CD4-positive, alpha-beta memory T cell (primary cell): Measurements from ENCODE around the gene HEXB. TPM values are rescaled to one million over a fixed set of nuclear protein-coding genes. Genes with fewer than 3 reads are reported as not detected.

Experiments
- CTCF ChIA-PET: fragments of 350-600 bp; sonication (Branson Sonifier 250); formaldehyde crosslinking; loops from one replicate; lab custom pipeline; 2021; ENCODE audit warnings: inconsistent platforms; ENCODE audit not compliant: partially characterized antibody; lab: Charles Lee
- POLR2A ChIA-PET: fragments of 350-600 bp; sonication (Branson Sonifier 250); formaldehyde crosslinking; loops from one replicate; lab custom pipeline; 2021; ENCODE audit not compliant: partially characterized antibody; lab: Charles Lee
- DNase-seq, 5 donors: peaks; one replicate each; pipeline versions ENCODE4 v3.0.0 to v3.0.0-alpha.2; 2020 to 2022; ENCODE audit warnings: mixed read lengths in 1 of 5
- H3K27ac ChIP-seq: one replicate; pipeline ENCODE4 v1.7.0; 2013; ENCODE audit warnings: low read depth, low read length
- H3K27me3 ChIP-seq: 2 replicates; pipeline ENCODE4 v1.7.0; 2013; ENCODE audit warnings: mild to moderate bottlenecking, low read length, moderate library complexity; ENCODE audit not compliant: insufficient read depth
- H3K36me3 ChIP-seq: 2 replicates; pipeline ENCODE4 v1.7.0; 2013; ENCODE audit warnings: mild to moderate bottlenecking, low read length, moderate library complexity; ENCODE audit not compliant: insufficient read depth
- H3K4me1 ChIP-seq: 2 replicates; pipeline ENCODE4 v1.7.0; 2013; ENCODE audit warnings: mild to moderate bottlenecking, low read length, moderate library complexity; ENCODE audit not compliant: insufficient read depth
- H3K4me3 ChIP-seq, 2 donors: one replicate each; pipeline ENCODE4 v1.7.0; 2013; ENCODE audit warnings: low read length in 2 of 2, mild to moderate bottlenecking in 1 of 2
- H3K9me3 ChIP-seq, 2 donors: one replicate each; pipeline ENCODE4 v1.7.0; 2013; ENCODE audit warnings: low read length in 2 of 2, control low read depth in 1 of 2; ENCODE audit not compliant: control insufficient read depth in 1 of 2
- H3K27ac Mint-ChIP-seq, 7 donors: one replicate each; pipeline ENCODE4 v1.8.0; 2020 to 2021; ENCODE audit warnings: mixed read lengths in 7 of 7, mild to moderate bottlenecking in 6 of 7, inconsistent platforms in 3 of 7, moderate library complexity in 3 of 7
- H3K27me3 Mint-ChIP-seq, 2 donors: one replicate each; pipeline ENCODE4 v1.8.0; 2020 to 2021; ENCODE audit warnings: mixed read lengths in 2 of 2
- H3K36me3 Mint-ChIP-seq, 2 donors: one replicate each; pipeline ENCODE4 v1.8.0; 2020 to 2021; ENCODE audit warnings: mixed read lengths in 2 of 2, inconsistent platforms in 1 of 2, mild to moderate bottlenecking in 1 of 2
- H3K4me1 Mint-ChIP-seq, 4 donors: one replicate each; pipeline ENCODE4 v1.8.0; 2020 to 2021; ENCODE audit warnings: mixed read lengths in 4 of 4, mild to moderate bottlenecking in 1 of 4
- H3K4me3 Mint-ChIP-seq, 8 donors: one replicate each; pipeline ENCODE4 v1.8.0; 2020 to 2021; ENCODE audit warnings: mixed read lengths in 8 of 8, mild to moderate bottlenecking in 7 of 8, moderate library complexity in 6 of 8, inconsistent platforms in 3 of 8
- H3K9me3 Mint-ChIP-seq, 8 donors: one replicate each; pipeline ENCODE4 v1.8.0; 2020 to 2021; ENCODE audit warnings: mixed read lengths in 8 of 8, mild to moderate bottlenecking in 5 of 8, inconsistent platforms in 3 of 8, moderate library complexity in 1 of 8
- intact Hi-C: fragments of 100-400 bp; cut with micrococcal nuclease; formaldehyde crosslinking; loops from one replicate; pipeline ENCODE4 v1.15.1; 2023
- polyA plus RNA-seq, 2 donors: library from polyadenylated mRNA; unstranded; fragments of 300-500 nt; fragmentation: Illumina TruSeq; gene quantifications; one replicate each; pipeline ENCODE4 v1.2.3, GENCODE V29; 2021
- total RNA-seq, 2 experiments: library from RNA; stranded (reverse); gene quantifications; one replicate each; pipeline ENCODE4 v1.2.3, GENCODE V29; 2021

HEXB gene
- total and polyA plus RNA-seq, 4 experiments from 2014 or later, result 62.3 to 200 (median 81.8) TPM

GRCh38 chr5:74640450-74640953, 44.5 kb upstream of the HEXB start, which contains the start of gene ENC1:
TSS of gene ENC1 (minus strand) at chr5:74640728. CDS start at chr5:74636485, 4,243 bp downstream.
- POLR2A ChIA-PET, result interaction anchor here (1.0 to 2.1 kb wide), 4 partner anchors 9 to 61 kb away, joined by 3 to 9 read pairs (median 4); no protein-coding TSS in a partner anchor
- peak within 1 kb of the TSS; percentile 54 to 64 for H3K4me3 ChIP-seq
- H3K27ac ChIP-seq, result peak within 1 kb of the TSS; percentile 26
- H3K9me3 Mint-ChIP-seq, result no peaks in the 10 kb centered on the region
- peaks cover 25% of the 10 kb centered on the region for H3K4me1 ChIP-seq
- CTCF ChIA-PET, result interaction anchor here (0.8 to 8.8 kb wide), 7 partner anchors 10 to 738 kb away, joined by 3 to 58 read pairs (median 4); no protein-coding TSS in a partner anchor
- peaks cover 15 to 33% (median 22%) of the 10 kb centered on the region in 4 donors for H3K4me1 Mint-ChIP-seq
- H3K4me3 Mint-ChIP-seq, result peak within 1 kb of the TSS; percentile 84 to 96 (median 90)
- intact Hi-C loops, result loop anchor here (1.0 to 10.0 kb wide), 6 partner anchors 45 to 1050 kb away; partner anchors contain the start of gene HEXB
- H3K9me3 ChIP-seq, result no peaks in the 10 kb centered on the region
- peaks cover 10 to 13% of the 10 kb centered on the region in 2 donors for H3K27me3 Mint-ChIP-seq
- peak within 1 kb of the TSS in 4 of 7 donors; percentile 27 to 54 (median 34) for H3K27ac Mint-ChIP-seq
- peak; percentile 61 to 73 (median 72) for DNase-seq
- no peaks in the 10 kb centered on the region for H3K27me3 ChIP-seq
- H3K36me3 Mint-ChIP-seq, result no peaks in the 10 kb centered on the region
- no peaks in the 10 kb centered on the region for H3K36me3 ChIP-seq

- peak in 3 of 5 donors; percentile 19 to 28 (median 19) for DNase-seq
- peaks cover 25% of the 10 kb centered on the region for H3K4me1 ChIP-seq
- no peaks in the 10 kb centered on the region for H3K36me3 Mint-ChIP-seq
- H3K4me3 ChIP-seq, result peak overlapping the region; percentile 54 to 64
- H3K27ac ChIP-seq, result no peak overlapping the region
- ChIA-PET POLR2A (interaction anchor here (1.0 to 2.1 kb wide), 3 partner anchors 9 to 62 kb away, joined by 3 to 9 read pairs (median 4); no protein-coding TSS in a partner anchor), CTCF (interaction anchor here (0.8 to 8.8 kb wide), 9 partner anchors 8 to 739 kb away, joined by 3 to 58 read pairs (median 4); no protein-coding TSS in a partner anchor)
- H3K9me3 Mint-ChIP-seq, result no peaks in the 10 kb centered on the region
- H3K4me1 Mint-ChIP-seq, result peaks cover 15 to 33% (median 22%) of the 10 kb centered on the region in 4 donors
- H3K9me3 ChIP-seq, result no peaks in the 10 kb centered on the region
- intact Hi-C loops, result loop anchor here (1.0 to 10.0 kb wide), 6 partner anchors 44 to 1050 kb away; partner anchors contain the start of gene HEXB
- H3K27ac Mint-ChIP-seq, result peak overlapping the region in 2 of 7 donors; percentile 18 to 27
- peak overlapping the region; percentile 84 to 96 (median 90) for H3K4me3 Mint-ChIP-seq
- peaks cover 10% of the 10 kb centered on the region in 2 donors for H3K27me3 Mint-ChIP-seq
- H3K27me3 ChIP-seq, result no peaks in the 10 kb centered on the region
- no peaks in the 10 kb centered on the region for H3K36me3 ChIP-seq
Observed at GRCh38 chr5:74640954-74641734, 43.9 kb upstream of the HEXB start.

- H3K9me3 ChIP-seq, result no peaks in the 10 kb centered on the region
- peak in 3 of 5 donors; percentile 12 for DNase-seq
- Mint-ChIP-seq H3K9me3 (no peaks in the 10 kb centered on the region), H3K4me3 (peak overlapping the region; percentile 84 to 96 (median 90)), H3K36me3 (no peaks in the 10 kb centered on the region), H3K27ac (peak overlapping the region in 1 of 7 donors; percentile 27), H3K27me3 (peaks cover 7 to 10% of the 10 kb centered on the region in 2 donors), H3K4me1 (peaks cover 15 to 33% (median 22%) of the 10 kb centered on the region in 4 donors)
- ChIA-PET POLR2A (no interaction called here), CTCF (interaction anchor here (0.8 to 8.8 kb wide), 5 partner anchors 8 to 740 kb away, joined by 3 to 58 read pairs (median 4); no protein-coding TSS in a partner anchor)
- H3K4me3 ChIP-seq, result peak overlapping the region in 1 of 2 donors; percentile 64
- no peaks in the 10 kb centered on the region for H3K27me3 ChIP-seq
- H3K4me1 ChIP-seq, result peaks cover 25% of the 10 kb centered on the region
- no peaks in the 10 kb centered on the region for H3K36me3 ChIP-seq
- H3K27ac ChIP-seq, result no peak overlapping the region
- intact Hi-C loops, result loop anchor here (2.0 to 10.0 kb wide), 6 partner anchors 65 to 1051 kb away; no protein-coding TSS in a partner anchor
Observed at GRCh38 chr5:74641735-74642542, 43.1 kb upstream of the HEXB start.

GRCh38 chr5:74642543-74642863, 42.5 kb upstream of the HEXB start:
- H3K4me3 Mint-ChIP-seq, result peak overlapping the region in 3 of 8 donors; percentile 89 to 96 (median 91)
- ChIA-PET POLR2A (no interaction called here), CTCF (interaction anchor here (1.1 to 8.8 kb wide), 5 partner anchors 8 to 740 kb away, joined by 3 to 58 read pairs (median 4); no protein-coding TSS in a partner anchor)
- no peaks in the 10 kb centered on the region for H3K36me3 Mint-ChIP-seq
- no peaks in the 10 kb centered on the region for H3K9me3 Mint-ChIP-seq
- H3K27ac ChIP-seq, result no peak overlapping the region
- H3K27me3 Mint-ChIP-seq, result peaks cover 5 to 7% of the 10 kb centered on the region in 2 donors
- no peak overlapping the region for H3K4me3 ChIP-seq
- no peak for DNase-seq
- no peaks in the 10 kb centered on the region for H3K36me3 ChIP-seq
- H3K4me1 Mint-ChIP-seq, result peaks cover 15 to 33% (median 22%) of the 10 kb centered on the region in 4 donors
- intact Hi-C loops, result loop anchor here (2.0 to 10.0 kb wide), 3 partner anchors 248 to 608 kb away; no protein-coding TSS in a partner anchor
- no peak overlapping the region for H3K27ac Mint-ChIP-seq
- peaks cover 25% of the 10 kb centered on the region for H3K4me1 ChIP-seq
- H3K9me3 ChIP-seq, result no peaks in the 10 kb centered on the region
- no peaks in the 10 kb centered on the region for H3K27me3 ChIP-seq

GRCh38 chr5:74643111-74643562, 41.9 kb upstream of the HEXB start:
- no peaks in the 10 kb centered on the region for H3K36me3 ChIP-seq
- no peak overlapping the region for H3K4me3 ChIP-seq
- H3K27me3 Mint-ChIP-seq, result peaks cover 4 to 7% of the 10 kb centered on the region in 2 donors
- ChIA-PET CTCF (interaction anchor here (1.1 to 8.8 kb wide), 5 partner anchors 9 to 741 kb away, joined by 3 to 58 read pairs (median 4); no protein-coding TSS in a partner anchor), POLR2A (no interaction called here)
- H3K36me3 Mint-ChIP-seq, result no peaks in the 10 kb centered on the region
- H3K4me3 Mint-ChIP-seq, result no peak overlapping the region
- no peaks in the 10 kb centered on the region for H3K9me3 ChIP-seq
- H3K4me1 Mint-ChIP-seq, result peaks cover 15 to 32% (median 22%) of the 10 kb centered on the region in 4 donors
- no peak for DNase-seq
- no peaks in the 10 kb centered on the region for H3K9me3 Mint-ChIP-seq
- H3K4me1 ChIP-seq, result peaks cover 25% of the 10 kb centered on the region
- no peaks in the 10 kb centered on the region for H3K27me3 ChIP-seq
- H3K27ac Mint-ChIP-seq, result no peak overlapping the region
- H3K27ac ChIP-seq, result no peak overlapping the region
- intact Hi-C loops, result loop anchor here (2.0 to 10.0 kb wide), 3 partner anchors 248 to 608 kb away; no protein-coding TSS in a partner anchor

GRCh38 chr5:74647096-74647495, 37.9 kb upstream of the HEXB start:
- Mint-ChIP-seq H3K9me3 (no peaks in the 10 kb centered on the region), H3K36me3 (no peaks in the 10 kb centered on the region), H3K4me3 (no peak overlapping the region), H3K27me3 (peaks cover 2 to 3% of the 10 kb centered on the region in 2 donors), H3K4me1 (peaks cover 2 to 4% (median 3%) of the 10 kb centered on the region in 4 donors), H3K27ac (no peak overlapping the region)
- intact Hi-C loops, result loop anchor here (10.0 kb wide), 2 partner anchors 352 to 612 kb away; no protein-coding TSS in a partner anchor
- Histone ChIP-seq H3K27me3 (no peaks in the 10 kb centered on the region), H3K4me3 (no peak overlapping the region), H3K4me1 (no peaks in the 10 kb centered on the region), H3K9me3 (no peaks in the 10 kb centered on the region), H3K36me3 (no peaks in the 10 kb centered on the region), H3K27ac (no peak overlapping the region)
- ChIA-PET CTCF (interaction anchor here (0.7 to 8.8 kb wide), 7 partner anchors 12 to 748 kb away, joined by 3 to 58 read pairs (median 4); no protein-coding TSS in a partner anchor), POLR2A (no interaction called here)
- DNase-seq, result no peak
